ENCODE measurements around the gene KCNH1. TPM values are rescaled to one million over a fixed set of nuclear protein-coding genes. Genes with fewer than 3 reads are reported as not detected.

The KCNH1 gene
- polyA plus RNA-seq, 1 of the 3 experiments (the other 2 are of a cell fraction): 0.08 TPM

GRCh38 chr1:210841926-210842625 is 291.9 kb downstream of the KCNH1 start:
- ChIA-PET CTCF (interaction anchor here (0.8 to 0.9 kb wide), 2 partner anchors 24 to 673 kb away, joined by 3 read pairs; no protein-coding TSS in a partner anchor), POLR2A (no interaction called here)
- no peak overlapping the region for H2AFZ ChIP-seq (ENCODE audit: low read depth)

GRCh38 chr1:210830034-210831028 is 303.6 kb downstream of the KCNH1 start:
- Histone ChIP-seq H2AFZ (ENCODE audit: low read depth) (no peak overlapping the region), H3K9ac (no peak overlapping the region), H3F3A (replicated peaks; ENCODE audit: insufficient read depth) (no peaks in the 10 kb centered on the region), H3K27me3 (ENCODE audit: insufficient read depth) (no peaks in the 10 kb centered on the region), H3K79me2 (ENCODE audit: insufficient read depth) (no peaks in the 10 kb centered on the region), H3K27ac (ENCODE audit: low read depth in 2 of 2, low read length in 1 of 2) (no peak overlapping the region), H3K36me3 (replicated peaks in 1 of 2; ENCODE audit: control insufficient read depth in 1 of 2, insufficient read depth in 2 of 2, low read length in 1 of 2) (no peaks in the 10 kb centered on the region), H3K4me2 (no peak overlapping the region), H3K9me3 (no peaks in the 10 kb centered on the region), H4K20me1 (ENCODE audit: insufficient read depth) (no peaks in the 10 kb centered on the region), H3K9me2 (no peaks in the 10 kb centered on the region), H3K4me3 (ENCODE audit: low read depth in 2 of 2, low read length in 1 of 2) (no peak overlapping the region), H3K4me1 (ENCODE audit: control insufficient read depth in 1 of 2, insufficient read depth in 2 of 2, low read depth in 1 of 2, low read length in 1 of 2) (no peaks in the 10 kb centered on the region; a peak in 1 of 4 replicates)
- ChIA-PET CTCF (interaction anchor here (0.7 kb wide), 1 partner anchor 18 kb away, joined by 3 read pairs; no protein-coding TSS in a partner anchor), POLR2A (no interaction called here)
- WGBS (ENCODE audit: low lambda C conversion rate): 54% methylated on average over 6 of the region's 6 CpGs
- no peak for DNase-seq
- no peak for TF ChIP-seq GABPA (IDR thresholded peaks at IDR 0.05; ENCODE audit: low read depth)
- no peak for TF ChIP-seq EP300 (IDR thresholded peaks at IDR 0.05; ENCODE audit: borderline replicate concordance in 1 of 2, low read depth in 1 of 2, low read length in 1 of 2)
- no peak for TF ChIP-seq CTCF (IDR thresholded peaks at IDR 0.05)
- no peak for TF ChIP-seq FOXJ3 (CRISPR knock-in tag; IDR thresholded peaks at IDR 0.05)
- no peak for TF ChIP-seq RAD21 (IDR thresholded peaks at IDR 0.05; ENCODE audit: low read length)
- no peak for TF ChIP-seq USF1 (IDR thresholded peaks at IDR 0.05; ENCODE audit: borderline replicate concordance, low read depth)
- no peak for TF ChIP-seq RFX5 (IDR thresholded peaks at IDR 0.05; ENCODE audit: low read length)
- no peak for TF ChIP-seq MAX (IDR thresholded peaks at IDR 0.05; ENCODE audit: low read depth)
- no peak for TF ChIP-seq TAF1 (IDR thresholded peaks at IDR 0.05; ENCODE audit: borderline replicate concordance, low read depth, low read length)

More at GRCh38 chr1:210841926-210842625, 291.9 kb downstream of the KCNH1 start:
- Histone ChIP-seq H3K9ac (no peak overlapping the region), H4K20me1 (ENCODE audit: insufficient read depth) (no peaks in the 10 kb centered on the region), H3F3A (replicated peaks; ENCODE audit: insufficient read depth) (no peaks in the 10 kb centered on the region), H3K27ac (ENCODE audit: low read depth in 2 of 2, low read length in 1 of 2) (no peak overlapping the region), H3K36me3 (replicated peaks in 1 of 2; ENCODE audit: control insufficient read depth in 1 of 2, insufficient read depth in 2 of 2, low read length in 1 of 2) (no peaks in the 10 kb centered on the region), H3K4me3 (ENCODE audit: low read depth in 2 of 2, low read length in 1 of 2) (no peak overlapping the region), H3K27me3 (ENCODE audit: insufficient read depth) (no peaks in the 10 kb centered on the region), H3K4me1 (ENCODE audit: control insufficient read depth in 1 of 2, insufficient read depth in 2 of 2, low read depth in 1 of 2, low read length in 1 of 2) (no peaks in the 10 kb centered on the region), H3K79me2 (ENCODE audit: insufficient read depth) (no peaks in the 10 kb centered on the region), H3K4me2 (no peak overlapping the region), H3K9me2 (no peaks in the 10 kb centered on the region), H3K9me3 (no peaks in the 10 kb centered on the region)
- TF ChIP-seq USF1 (IDR thresholded peaks at IDR 0.05; ENCODE audit: borderline replicate concordance, low read depth) (no peak), RCOR1 (IDR thresholded peaks at IDR 0.05; ENCODE audit: low read length) (no peak), SMC3 (IDR thresholded peaks at IDR 0.05; ENCODE audit: low read depth, low read length) (no peak), RXRA (IDR thresholded peaks at IDR 0.05; ENCODE audit: borderline replicate concordance, low read depth) (no peak), CHD2 (IDR thresholded peaks at IDR 0.05; ENCODE audit: low read length, partially characterized antibody) (no peak), GABPA (IDR thresholded peaks at IDR 0.05; ENCODE audit: low read depth) (no peak), TCF12 (IDR thresholded peaks at IDR 0.05) (no peak), EP300 (IDR thresholded peaks at IDR 0.05; ENCODE audit: borderline replicate concordance in 1 of 2, low read depth in 1 of 2, low read length in 1 of 2) (no peak), CTCF (IDR thresholded peaks at IDR 0.05) (no peak), FOXJ3 (CRISPR knock-in tag; IDR thresholded peaks at IDR 0.05) (no peak), NFIC (IDR thresholded peaks at IDR 0.05; ENCODE audit: borderline replicate concordance) (no peak)
- DNase-seq: no peak
- WGBS (ENCODE audit: low lambda C conversion rate): 39% methylated on average over 5 of the region's 5 CpGs
